ENCODE results near the gene CAMKMT.

The CAMKMT gene

GRCh38 chr2:44689516-44689915 lies 327.8 kb downstream of the CAMKMT start:
- DNase-seq (ENCODE audit: low read depth): no peak

GRCh38 chr2:44691174-44691785 lies 329.5 kb downstream of the CAMKMT start:
- DNase-seq (ENCODE audit: low read depth): no peak

- no peak for DNase-seq (ENCODE audit: low read depth)
These were observed 331.1 kb downstream of the CAMKMT start for GRCh38 chr2:44692821-44693220.

- DNase-seq (ENCODE audit: low read depth): no peak
These were observed 339.1 kb downstream of the CAMKMT start for GRCh38 chr2:44700824-44701223.

- no peak for DNase-seq (ENCODE audit: low read depth)
These were observed 343.6 kb downstream of the CAMKMT start for GRCh38 chr2:44705356-44705755.

- DNase-seq (ENCODE audit: low read depth): no peak
These were observed 344.2 kb downstream of the CAMKMT start for GRCh38 chr2:44705876-44706480.

GRCh38 chr2:44706681-44707553 lies 345.2 kb downstream of the CAMKMT start:
- DNase-seq (ENCODE audit: low read depth): no peak

GRCh38 chr2:44707945-44708660 lies 346.4 kb downstream of the CAMKMT start:
- no peak for DNase-seq (ENCODE audit: low read depth)

- DNase-seq (ENCODE audit: low read depth): no peak
These were observed 346.9 kb downstream of the CAMKMT start for GRCh38 chr2:44708661-44709000.

- no peak for DNase-seq (ENCODE audit: low read depth)
These were observed 351.4 kb downstream of the CAMKMT start for GRCh38 chr2:44713170-44713569.

GRCh38 chr2:44715671-44716081 lies 353.9 kb downstream of the CAMKMT start:
- peak; percentile 23 for DNase-seq (ENCODE audit: low read depth)

GRCh38 chr2:44716131-44716530 lies 354.4 kb downstream of the CAMKMT start:
- DNase-seq (ENCODE audit: low read depth): no peak

- no peak for DNase-seq (ENCODE audit: low read depth)
These were observed 356.7 kb downstream of the CAMKMT start for GRCh38 chr2:44718431-44718830.

- DNase-seq (ENCODE audit: low read depth): no peak
These were observed 357.8 kb downstream of the CAMKMT start for GRCh38 chr2:44719562-44719961.

- no peak for DNase-seq (ENCODE audit: low read depth)
These were observed 360.4 kb downstream of the CAMKMT start for GRCh38 chr2:44722026-44722625.

GRCh38 chr2:44723921-44724320 lies 362.2 kb downstream of the CAMKMT start:
- no peak for DNase-seq (ENCODE audit: low read depth)

GRCh38 chr2:44730593-44730992 lies 368.8 kb downstream of the CAMKMT start:
- no peak for DNase-seq (ENCODE audit: low read depth)

GRCh38 chr2:44731505-44731904 lies 369.8 kb downstream of the CAMKMT start:
- no peak for DNase-seq (ENCODE audit: low read depth)

GRCh38 chr2:44736270-44736942 lies 374.7 kb downstream of the CAMKMT start:
- no peak for DNase-seq (ENCODE audit: low read depth)

- DNase-seq (ENCODE audit: low read depth): no peak
These were observed 378.9 kb downstream of the CAMKMT start for GRCh38 chr2:44740678-44741077.

GRCh38 chr2:44741507-44741906 lies 379.8 kb downstream of the CAMKMT start:
- DNase-seq (ENCODE audit: low read depth): no peak

GRCh38 chr2:44742057-44742456 lies 380.3 kb downstream of the CAMKMT start:
- no peak for DNase-seq (ENCODE audit: low read depth)
